Fibroblast of skin of left quadriceps (primary cell): ENCODE measurements around the gene FXR1.
"Not testable (repeated sequence)": the region's sequence is repeated elsewhere in the genome, so short reads cannot be mapped to it uniquely, and the experiment has no call there.

Source experiments
- DNase-seq, 2 experiments: peaks; one replicate each; pipeline ENCODE4 v3.0.0-alpha.2; 2013; ENCODE audit warnings: low read depth in 2 of 2

Gene FXR1

DNA sequence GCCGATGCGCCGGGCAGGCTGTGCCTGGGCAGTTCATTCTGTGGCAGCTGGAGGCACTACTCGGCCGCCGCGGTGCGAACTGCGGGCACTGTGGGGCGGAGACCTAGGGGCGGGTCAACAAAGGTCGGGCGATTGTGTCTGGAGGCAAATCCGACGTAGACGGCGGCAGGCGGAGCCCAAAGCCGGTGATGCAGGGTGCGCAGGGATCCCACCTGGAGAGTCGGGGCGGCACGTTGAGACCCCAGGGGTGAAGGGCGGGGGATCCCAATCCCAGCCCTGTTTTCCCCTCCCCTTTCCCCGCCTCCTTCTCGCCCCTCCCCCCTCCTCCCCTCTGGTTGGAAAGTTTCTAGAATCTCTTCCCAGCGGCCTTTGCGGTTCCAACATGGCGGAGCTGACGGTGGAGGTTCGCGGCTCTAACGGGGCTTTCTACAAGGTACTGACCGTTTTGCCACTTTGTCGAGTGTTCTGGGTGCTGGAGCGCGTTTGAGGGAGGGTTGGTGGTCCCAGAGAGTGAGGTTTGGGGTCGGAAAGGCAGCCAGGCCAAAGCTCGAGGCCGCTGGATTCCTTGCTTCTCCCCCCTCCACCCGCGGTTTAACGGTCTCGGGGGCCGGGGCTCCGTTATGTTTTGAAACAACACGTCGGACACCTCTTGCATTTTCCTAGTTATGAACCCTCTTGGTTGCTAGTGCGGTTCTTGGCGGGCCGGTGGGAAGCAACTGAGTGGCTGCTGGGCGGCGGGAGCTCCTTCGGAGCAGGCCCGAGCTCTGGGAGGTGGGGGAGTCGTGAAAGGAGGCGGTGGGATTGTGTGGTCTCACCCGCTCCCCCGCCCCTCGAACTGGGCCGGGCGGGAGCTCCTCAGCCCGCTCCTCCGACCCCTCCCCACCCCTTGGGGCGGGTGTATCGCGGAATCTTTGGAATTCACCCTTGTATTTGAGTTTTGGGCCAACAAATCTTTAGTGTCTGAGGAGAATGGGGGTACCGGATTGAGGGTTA, at the start of gene FXR1:
FXR1 (plus strand) TSS at position 367 of the 993 bp plus-strand sequence; CDS start at position 383, 16 bp downstream.
- peak; percentile 56 to 57 for DNase-seq

DNA sequence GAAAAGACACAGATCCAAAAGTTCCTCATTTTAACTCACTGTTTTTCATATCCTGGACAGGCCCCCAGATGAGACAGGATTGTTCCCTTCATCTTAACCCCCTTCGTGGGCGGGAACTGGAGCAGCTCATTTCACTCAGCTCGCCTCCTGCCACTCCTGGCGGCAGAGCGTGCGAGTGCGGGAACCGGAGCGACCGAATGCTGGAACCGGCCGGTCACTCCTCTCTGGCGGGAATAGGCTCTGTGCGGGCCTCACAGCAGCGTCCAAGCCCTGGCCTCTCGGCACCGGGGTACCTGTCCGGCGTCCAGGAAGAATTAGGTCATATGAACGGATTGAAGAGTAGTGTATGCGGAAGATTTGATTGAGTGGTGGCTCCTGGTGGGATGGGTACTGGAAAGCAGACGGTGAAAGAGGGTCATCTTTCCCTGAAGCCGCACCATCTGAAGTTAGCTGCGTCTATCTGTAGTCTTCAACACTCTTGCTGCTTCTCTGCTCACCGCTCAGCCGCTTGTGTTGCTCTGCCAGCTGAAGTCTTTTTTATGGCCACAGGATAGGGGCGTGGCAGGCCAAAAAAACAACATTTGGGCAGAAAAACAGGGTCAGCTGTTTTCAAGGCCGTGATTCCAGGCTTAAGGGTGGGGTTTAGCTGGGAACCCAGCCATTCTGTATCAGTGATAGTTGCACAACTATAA, 42.3 kb upstream of the FXR1 start:
- DNase-seq: no peak

DNA sequence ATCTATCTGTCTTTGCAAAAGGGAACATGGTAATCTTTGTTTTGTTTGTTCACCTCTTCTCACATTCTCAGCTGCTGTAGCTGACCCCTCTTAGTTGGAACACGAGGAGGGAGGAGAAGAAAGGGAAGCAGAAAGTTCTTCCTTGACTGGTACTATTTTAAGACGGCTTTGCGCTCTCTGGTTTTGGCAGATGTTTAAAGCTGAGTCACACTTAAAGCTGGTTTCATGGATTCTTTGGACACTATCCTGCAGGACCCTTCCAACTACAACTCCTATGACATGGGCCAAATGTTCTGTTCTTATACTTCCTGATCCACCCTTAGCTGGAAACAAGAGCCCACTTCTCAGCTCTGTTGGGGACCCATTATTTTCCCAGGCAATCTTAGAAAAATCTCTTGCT, 40.6 kb upstream of the FXR1 start:
- DNase-seq: no peak

DNA sequence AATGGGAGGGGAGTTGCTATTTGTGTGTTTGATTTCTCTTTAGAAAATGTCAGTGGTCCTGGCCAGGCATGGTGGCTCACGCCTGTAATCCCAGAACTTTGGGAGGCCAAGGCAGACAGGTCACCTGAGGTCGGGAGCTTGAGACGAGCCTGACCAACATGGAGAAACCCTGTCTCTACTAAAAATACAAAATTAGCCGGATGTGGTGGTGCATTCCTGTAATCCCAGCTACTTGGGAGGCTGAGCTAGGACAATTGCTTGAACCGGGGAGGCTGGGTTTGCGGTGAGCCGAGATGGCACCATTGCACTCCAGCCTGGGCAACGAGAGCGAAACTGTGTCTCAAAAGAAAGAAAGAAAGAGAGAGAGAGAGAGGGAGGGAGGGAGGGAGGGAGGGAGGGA, 40.0 kb upstream of the FXR1 start:
- DNase-seq: not testable (repeated sequence)

- no peak for DNase-seq
Observed at GRCh38 chr3:180875124-180875698, 37.3 kb upstream of the FXR1 start.

DNA sequence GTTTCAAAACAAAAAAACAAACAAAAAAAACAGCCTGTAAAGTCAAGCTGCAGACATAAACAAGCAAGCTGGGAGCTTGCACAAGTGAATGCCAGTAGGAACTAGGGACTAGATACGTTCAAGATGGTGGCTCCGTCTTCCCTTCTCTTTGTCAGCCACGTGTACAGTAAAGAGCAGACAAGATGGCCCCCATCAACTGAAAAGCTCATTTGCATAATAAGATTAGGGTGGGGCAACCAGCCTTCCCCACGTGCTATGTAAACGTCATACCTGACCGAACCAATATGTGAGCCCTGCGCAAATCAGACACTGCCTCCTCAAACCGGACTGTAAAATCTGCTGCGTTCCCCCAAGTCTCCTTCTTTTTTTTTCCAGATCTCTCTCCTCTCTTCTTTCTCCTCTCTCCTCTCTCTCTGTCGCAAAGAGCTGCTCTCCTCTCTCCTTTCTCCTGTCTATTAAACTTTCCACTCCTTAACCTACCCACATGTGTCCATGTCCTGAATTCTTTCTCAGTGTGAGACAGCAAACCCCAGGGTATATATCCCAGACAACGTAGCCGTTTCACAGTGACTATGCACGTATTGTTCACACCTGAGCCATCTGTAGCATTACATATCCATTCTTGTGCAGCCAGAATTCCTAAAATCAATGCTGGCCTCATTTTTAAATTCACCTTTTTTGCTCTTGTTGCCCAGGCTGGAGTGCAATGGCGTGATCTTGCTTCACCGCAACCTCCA, 31.2 kb upstream of the FXR1 start:
- no peak for DNase-seq

DNA sequence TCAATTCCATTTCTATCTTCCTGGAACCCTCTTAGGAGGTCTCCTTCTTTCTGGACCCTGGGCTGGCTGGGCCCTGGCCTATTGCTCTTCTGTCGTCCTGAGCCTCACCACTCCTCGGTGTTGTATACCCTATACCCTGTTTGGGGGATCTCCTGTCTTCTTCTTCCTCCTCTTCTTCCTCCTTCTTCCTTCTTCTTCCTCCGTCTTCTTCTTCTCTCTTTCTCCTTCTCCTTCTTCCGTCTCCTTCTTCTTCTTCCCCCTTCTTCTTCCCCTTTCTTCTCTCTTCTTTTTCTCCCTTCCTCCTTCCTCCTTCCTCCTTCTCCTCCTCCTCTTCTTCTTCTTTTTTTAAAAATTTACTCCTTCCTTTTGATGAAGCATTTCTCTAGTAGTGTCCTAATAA, 30.4 kb upstream of the FXR1 start:
- no peak for DNase-seq

DNA sequence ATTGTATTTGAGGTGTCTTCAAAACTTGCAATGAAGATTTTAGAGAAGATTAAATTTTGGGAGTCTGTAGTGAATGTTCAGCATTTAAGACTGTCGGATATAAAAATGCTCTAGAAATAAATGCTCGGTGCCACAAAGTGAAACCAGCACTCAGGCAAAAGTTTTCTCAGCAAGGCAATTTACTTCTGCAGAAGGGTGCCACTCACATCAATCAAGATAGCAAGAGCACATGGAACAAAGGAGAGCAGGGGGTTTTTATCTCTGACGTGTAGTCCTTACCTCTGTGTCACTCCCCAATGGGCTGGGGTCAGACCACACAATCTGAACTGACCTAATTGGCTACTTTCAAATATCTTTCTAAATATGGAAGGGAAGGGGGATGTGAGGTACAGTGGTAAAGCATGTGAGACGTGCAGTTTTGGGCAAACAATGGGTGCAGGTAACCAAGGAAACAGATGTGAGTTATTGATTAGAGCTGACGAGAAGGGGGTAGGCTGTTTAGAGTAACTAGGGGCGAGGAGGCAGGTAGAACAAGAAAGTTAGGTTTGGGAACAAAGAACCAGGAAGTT, 23.4 kb upstream of the FXR1 start:
- DNase-seq: no peak

DNA sequence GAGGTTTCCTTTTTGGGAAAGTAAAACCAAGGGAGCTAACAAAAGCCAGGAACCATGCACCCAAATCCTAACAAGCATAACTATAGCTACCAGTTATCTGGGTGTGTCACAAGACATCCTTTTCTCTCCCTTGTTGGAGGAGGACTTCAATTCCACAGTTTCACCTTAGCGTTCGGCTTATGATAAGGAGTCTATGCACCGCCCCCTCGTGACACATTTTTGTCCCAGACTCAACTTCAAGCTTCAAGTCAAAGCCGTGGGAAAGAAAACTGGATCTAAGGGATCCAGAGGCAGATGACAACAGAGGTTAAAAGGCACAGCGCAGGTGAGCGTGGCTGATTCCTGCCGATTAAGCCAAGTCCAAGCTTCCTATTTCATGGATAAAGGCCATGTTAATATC, 13.9 kb upstream of the FXR1 start:
- no peak for DNase-seq

- DNase-seq: no peak
Observed at GRCh38 chr3:180909369-180910127, 2.9 kb upstream of the FXR1 start.

GRCh38 chr3:180910823-180911222, 1.6 kb upstream of the FXR1 start:
- DNase-seq: no peak

GRCh38 chr3:180911876-180912303, 580 bp upstream of the FXR1 start:
- DNase-seq: no peak

GRCh38 chr3:180913581-180914404, 1.3 kb downstream of the FXR1 start:
- DNase-seq: no peak

- DNase-seq: no peak
Observed at GRCh38 chr3:180918542-180918941, 6.1 kb downstream of the FXR1 start.

- no peak for DNase-seq
Observed at GRCh38 chr3:180922242-180922641, 9.8 kb downstream of the FXR1 start.

DNA sequence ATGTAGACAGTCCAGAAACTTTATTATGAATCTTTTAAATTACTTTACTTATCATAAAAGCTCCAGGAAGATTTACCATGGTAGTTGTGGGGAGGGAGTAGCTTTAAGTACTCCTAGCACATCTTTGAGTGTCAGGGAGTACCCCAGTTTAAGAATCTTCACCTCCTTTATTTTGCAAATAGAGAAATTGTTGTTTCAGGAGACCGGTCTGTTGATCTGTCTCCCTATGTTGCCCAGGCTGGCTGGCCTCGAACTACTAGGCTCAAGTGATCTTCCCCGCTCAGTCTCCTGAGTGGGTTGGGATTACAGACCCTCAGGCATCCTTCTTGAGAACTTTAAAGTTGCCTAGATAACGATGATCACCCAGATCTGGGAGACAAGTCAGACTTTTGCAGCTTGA, 11.1 kb downstream of the FXR1 start:
- no peak for DNase-seq

GRCh38 chr3:180926526-180926925, 14.1 kb downstream of the FXR1 start:
- no peak for DNase-seq

GRCh38 chr3:180929376-180929775, 16.9 kb downstream of the FXR1 start:
- DNase-seq: no peak

DNA sequence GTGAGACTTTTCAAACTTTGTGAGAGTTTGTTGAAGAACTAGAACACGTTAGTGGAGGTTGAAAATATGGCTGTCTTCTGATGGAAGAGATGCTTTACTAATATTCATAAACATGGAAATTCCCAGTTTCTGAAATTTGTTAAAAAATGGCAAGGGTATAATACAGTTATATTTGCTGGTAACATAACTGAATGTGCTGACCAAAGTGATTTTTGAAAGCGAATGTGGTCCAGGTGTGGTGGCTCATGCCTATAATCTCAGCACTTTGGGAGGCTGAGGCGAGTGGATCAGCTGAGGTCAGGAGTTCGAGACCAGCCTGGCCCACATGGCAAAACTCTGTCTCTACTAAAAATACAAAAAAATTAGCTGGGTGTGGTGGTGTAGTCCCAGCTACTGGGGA, 18.1 kb downstream of the FXR1 start:
- DNase-seq: no peak

DNA sequence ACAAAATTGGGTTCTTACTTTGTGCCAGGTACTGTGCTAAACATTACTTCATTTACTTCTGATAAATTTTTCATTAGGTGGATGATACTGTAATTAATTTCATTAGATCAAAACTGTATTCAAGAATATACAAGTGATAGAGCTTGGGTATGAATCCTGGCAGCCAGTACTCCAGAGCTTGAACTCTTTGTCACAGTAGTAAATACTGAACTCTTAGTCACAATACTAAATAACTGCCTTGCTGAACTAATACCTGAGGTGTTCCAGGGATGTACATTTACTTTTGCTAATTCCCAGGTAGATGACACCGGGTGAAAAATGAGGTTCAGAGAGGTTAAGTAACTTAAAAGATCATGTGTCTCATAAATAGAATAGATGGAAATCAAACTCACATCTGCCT, 20.3 kb downstream of the FXR1 start:
- DNase-seq: no peak
